Activated naive CD8-positive, alpha-beta T cell treated with anti-CD3 and anti-CD28 coated beads for 36 hours (primary cell): ENCODE data around the gene SIL1. TPM values are rescaled to one million over a fixed set of nuclear protein-coding genes. Genes with fewer than 3 reads are reported as not detected.
"Not testable (repeated sequence)": the region's sequence is repeated elsewhere in the genome, so short reads cannot be mapped to it uniquely, and the experiment has no call there.

Experiments used
- DNase-seq: peaks from one replicate; pipeline ENCODE4 v3.0.0; 2021
- H3K27ac Mint-ChIP-seq: one replicate; pipeline ENCODE4 v1.8.0; 2022; ENCODE audit warnings: mild to moderate bottlenecking, moderate library complexity, mixed read lengths
- H3K27me3 Mint-ChIP-seq: one replicate; pipeline ENCODE4 v1.8.0; 2022; ENCODE audit warnings: mild to moderate bottlenecking, mixed read lengths
- H3K36me3 Mint-ChIP-seq: one replicate; pipeline ENCODE4 v1.8.0; 2021; ENCODE audit warnings: mild to moderate bottlenecking, mixed read lengths
- H3K4me1 Mint-ChIP-seq: one replicate; pipeline ENCODE4 v1.8.0; 2021; ENCODE audit warnings: mixed read lengths
- H3K4me3 Mint-ChIP-seq: one replicate; pipeline ENCODE4 v1.8.0; 2022; ENCODE audit warnings: mild to moderate bottlenecking, moderate library complexity, mixed read lengths
- H3K9me3 Mint-ChIP-seq: one replicate; pipeline ENCODE4 v1.8.0; 2022; ENCODE audit warnings: mixed read lengths
- total RNA-seq, 2 experiments: library from RNA; stranded (reverse); gene quantifications; one replicate each; pipeline ENCODE4 v1.2.3, GENCODE V29; 2021

The SIL1 gene
- total RNA-seq, 2 experiments from 2014 or later, result 19.8 to 21.4 TPM

DNA sequence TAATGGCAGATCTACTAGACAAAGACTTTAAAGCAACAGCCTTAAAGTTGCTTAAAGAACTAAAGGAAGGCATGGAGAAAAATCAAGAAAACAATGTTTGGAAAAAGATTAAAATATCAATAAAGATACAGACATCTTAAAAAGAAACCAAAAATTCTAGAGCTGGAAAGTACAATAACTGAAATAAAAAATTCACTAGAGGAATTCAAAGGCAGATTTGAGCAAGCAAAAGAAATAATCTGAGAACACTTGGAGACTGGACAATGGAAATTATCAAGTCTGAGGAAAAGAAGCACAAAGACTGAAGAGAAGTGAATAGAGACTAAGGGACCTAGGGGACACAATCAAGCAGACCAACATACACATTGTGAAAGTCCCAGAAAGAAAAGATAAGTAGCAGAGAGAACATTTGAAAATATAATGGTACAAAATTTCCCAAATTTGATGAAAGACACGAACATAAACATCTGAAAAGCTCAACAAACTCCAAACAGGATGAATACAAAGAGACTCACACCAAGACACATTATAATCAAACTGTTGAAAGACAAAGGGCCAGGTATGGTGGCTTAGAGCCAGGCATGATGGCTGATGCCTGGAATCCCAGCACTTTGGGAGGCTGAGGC, 26.3 kb downstream of the SIL1 start:
- no peak overlapping the region for H3K4me3 Mint-ChIP-seq
- no peak overlapping the region for H3K27ac Mint-ChIP-seq
- peaks cover 4% of the 10 kb centered on the region for H3K4me1 Mint-ChIP-seq
- no peaks in the 10 kb centered on the region for H3K27me3 Mint-ChIP-seq
- peaks cover 8% of the 10 kb centered on the region for H3K9me3 Mint-ChIP-seq
- peaks cover 31% of the 10 kb centered on the region for H3K36me3 Mint-ChIP-seq
- DNase-seq, result no peak

DNA sequence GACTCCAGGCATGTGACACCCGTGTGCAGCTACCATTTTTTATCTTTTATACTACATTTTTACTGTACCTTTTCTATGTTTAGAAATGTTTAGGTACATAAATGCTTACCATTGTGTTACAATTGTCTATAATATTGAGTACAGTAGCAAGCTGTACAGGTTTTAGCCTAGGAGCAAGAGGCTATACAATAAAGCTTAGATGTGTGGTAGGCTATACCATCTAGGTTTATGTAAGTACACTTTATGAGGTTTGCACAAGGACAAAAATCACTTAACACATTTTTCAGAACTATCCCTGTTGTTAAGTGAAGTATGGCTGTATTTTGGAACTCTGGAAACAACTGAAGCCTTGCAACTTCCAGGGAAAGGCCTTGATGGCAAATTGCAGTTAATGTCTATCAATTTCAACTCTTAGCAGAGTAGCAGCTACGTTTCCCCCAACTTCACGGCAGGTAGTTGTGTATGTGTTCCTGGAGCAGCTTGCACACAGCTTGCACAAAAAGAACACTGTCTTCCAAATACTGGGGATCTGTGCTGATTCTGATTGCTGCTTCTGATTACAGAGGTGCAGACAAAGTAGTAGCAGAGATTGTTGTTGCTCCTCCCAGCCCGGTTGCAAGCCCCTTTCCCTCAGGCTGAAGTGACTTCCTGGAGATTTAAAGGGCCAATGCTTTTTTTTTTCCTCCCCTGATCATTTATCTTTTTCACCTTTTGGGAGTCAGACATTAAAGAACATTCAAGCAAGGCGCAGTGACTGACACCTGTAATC, 30.0 kb downstream of the SIL1 start:
- Mint-ChIP-seq H3K4me1 (peaks cover 4% of the 10 kb centered on the region), H3K9me3 (peaks cover 8% of the 10 kb centered on the region), H3K27ac (no peak overlapping the region), H3K27me3 (no peaks in the 10 kb centered on the region), H3K4me3 (no peak overlapping the region), H3K36me3 (peaks cover 18% of the 10 kb centered on the region)
- no peak for DNase-seq

DNA sequence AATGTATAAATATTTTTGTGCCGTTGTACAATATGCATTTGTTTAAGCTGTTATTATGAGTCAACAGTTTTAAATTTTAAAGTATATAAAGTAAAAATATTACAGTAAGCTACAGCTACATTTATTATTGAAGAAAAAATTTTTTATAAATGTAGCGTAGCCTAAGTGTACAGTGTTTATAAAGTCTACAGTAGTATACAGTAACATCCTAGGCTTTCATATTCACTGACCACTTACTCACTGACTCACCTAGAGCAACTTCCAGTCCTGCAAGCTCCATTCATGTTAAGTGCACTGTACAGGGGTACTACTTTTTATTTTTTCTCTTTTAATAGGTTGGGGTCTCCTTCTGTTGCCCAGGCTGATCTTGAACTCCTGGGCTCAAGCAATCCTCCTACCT, 30.6 kb downstream of the SIL1 start:
- no peak for DNase-seq
- peaks cover 13% of the 10 kb centered on the region for H3K36me3 Mint-ChIP-seq
- no peaks in the 10 kb centered on the region for H3K27me3 Mint-ChIP-seq
- no peak overlapping the region for H3K4me3 Mint-ChIP-seq
- no peak overlapping the region for H3K27ac Mint-ChIP-seq
- H3K4me1 Mint-ChIP-seq, result peaks cover 4% of the 10 kb centered on the region
- H3K9me3 Mint-ChIP-seq, result peaks cover 8% of the 10 kb centered on the region

DNA sequence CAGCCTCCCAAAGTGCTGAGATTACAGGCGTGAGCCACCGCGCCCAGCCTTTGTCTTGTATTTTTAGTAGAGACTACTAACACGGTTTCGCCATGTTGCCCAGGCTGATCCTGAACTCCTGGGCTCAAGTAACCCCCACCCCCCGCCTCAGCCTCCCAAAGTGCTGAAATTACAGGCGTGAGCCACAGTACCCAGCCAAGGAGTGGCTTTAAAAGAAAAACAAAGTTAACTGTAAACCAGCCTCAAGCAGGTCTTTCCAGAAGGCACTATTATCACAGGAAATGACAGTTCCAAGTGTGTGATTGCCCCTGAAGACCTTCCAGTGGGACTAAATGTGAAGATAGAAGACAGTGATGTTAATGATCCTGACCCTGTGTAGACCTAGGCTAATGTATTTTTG, 31.1 kb downstream of the SIL1 start:
- H3K36me3 Mint-ChIP-seq, result peaks cover 9% of the 10 kb centered on the region
- peaks cover 4% of the 10 kb centered on the region for H3K4me1 Mint-ChIP-seq
- no peak overlapping the region for H3K4me3 Mint-ChIP-seq
- peaks cover 5% of the 10 kb centered on the region for H3K9me3 Mint-ChIP-seq
- no peak overlapping the region for H3K27ac Mint-ChIP-seq
- DNase-seq, result no peak
- no peaks in the 10 kb centered on the region for H3K27me3 Mint-ChIP-seq

DNA sequence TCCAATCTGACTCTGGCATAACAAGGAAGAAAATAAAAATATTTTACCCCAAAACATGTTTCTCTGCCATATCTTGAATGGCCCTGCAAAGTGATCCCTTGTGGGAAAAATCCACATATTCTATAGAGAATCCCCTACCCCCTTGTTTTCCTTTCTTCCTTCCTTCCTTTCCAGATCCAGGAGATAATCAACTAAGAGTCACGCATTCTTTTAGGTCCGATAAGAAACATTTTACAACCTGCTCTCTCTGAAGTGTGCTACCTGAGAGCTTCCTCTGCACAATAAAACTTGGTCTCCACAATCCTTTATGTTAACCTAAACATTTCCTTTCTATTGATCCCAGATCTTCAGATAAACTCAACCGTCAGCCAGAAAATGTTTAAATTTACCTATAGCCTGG, 33.3 kb downstream of the SIL1 start:
- not testable (repeated sequence) for H3K27ac Mint-ChIP-seq, H3K36me3 Mint-ChIP-seq, DNase-seq, H3K27me3 Mint-ChIP-seq, H3K4me1 Mint-ChIP-seq, H3K9me3 Mint-ChIP-seq, H3K4me3 Mint-ChIP-seq

DNA sequence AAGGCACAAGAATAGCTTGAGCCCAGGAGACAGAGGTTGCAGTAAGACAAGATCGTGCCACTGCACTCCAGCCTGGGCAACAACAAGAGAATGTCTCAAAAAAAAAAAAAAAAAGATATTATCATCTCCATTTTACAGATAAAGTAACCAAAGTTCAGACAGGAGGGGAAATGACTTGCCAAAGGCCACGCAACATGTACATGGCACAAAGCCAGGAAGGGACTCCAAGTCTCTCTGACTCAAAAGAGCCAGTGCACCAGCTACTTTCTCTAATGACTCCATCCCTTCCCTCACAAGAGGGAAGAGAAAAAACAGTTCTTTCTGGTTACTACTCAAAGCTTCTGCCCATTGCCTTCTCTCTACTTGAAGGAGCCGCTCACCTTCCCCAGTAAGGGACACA, 34.1 kb downstream of the SIL1 start:
- H3K4me3 Mint-ChIP-seq, result no peak overlapping the region
- no peak for DNase-seq
- peaks cover 6% of the 10 kb centered on the region for H3K4me1 Mint-ChIP-seq
- no peak overlapping the region for H3K27ac Mint-ChIP-seq
- H3K36me3 Mint-ChIP-seq, result peaks cover 2% of the 10 kb centered on the region
- H3K9me3 Mint-ChIP-seq, result no peaks in the 10 kb centered on the region
- H3K27me3 Mint-ChIP-seq, result no peaks in the 10 kb centered on the region

DNA sequence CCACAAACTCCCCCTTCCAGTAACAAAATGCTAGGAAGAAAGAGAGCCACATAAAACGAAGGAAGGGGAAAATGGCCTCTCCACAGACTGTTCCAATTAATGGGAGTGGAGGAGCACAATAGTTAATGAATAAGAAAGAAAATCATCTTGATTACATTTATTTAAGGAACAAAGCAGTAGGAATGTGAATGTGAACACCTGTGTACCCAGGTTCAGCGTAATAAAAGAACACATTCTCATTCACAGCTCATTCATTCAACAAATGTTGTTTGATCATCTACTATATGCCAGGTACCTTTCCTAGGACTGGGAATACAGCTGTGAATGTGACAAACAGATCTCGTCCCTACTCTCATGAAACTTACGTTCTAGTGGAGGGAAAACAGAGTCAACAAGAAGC, 35.7 kb downstream of the SIL1 start:
- H3K27ac Mint-ChIP-seq, result no peak overlapping the region
- H3K36me3 Mint-ChIP-seq, result peaks cover 6% of the 10 kb centered on the region
- H3K27me3 Mint-ChIP-seq, result no peaks in the 10 kb centered on the region
- peaks cover 5% of the 10 kb centered on the region for H3K4me1 Mint-ChIP-seq
- no peaks in the 10 kb centered on the region for H3K9me3 Mint-ChIP-seq
- no peak overlapping the region for H3K4me3 Mint-ChIP-seq
- no peak for DNase-seq

DNA sequence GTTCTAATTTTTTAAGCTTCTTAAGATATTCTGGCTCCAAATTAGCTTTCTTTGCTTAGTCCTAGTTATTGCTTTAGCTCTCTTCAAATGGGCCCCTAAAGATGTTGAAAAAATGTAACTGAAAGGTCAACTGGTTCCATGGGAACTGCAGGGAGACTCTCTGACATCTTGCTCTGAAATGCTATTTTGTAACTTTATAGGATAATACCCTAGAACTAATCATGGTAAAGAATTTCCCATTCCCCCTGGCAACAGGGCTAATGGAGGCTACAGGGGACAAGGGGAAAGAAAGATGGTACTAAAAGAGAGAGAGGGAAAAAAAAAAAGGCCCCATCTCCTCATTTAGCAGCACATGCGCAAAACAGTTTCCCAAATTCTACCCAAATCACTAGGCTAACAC, 39.4 kb downstream of the SIL1 start:
- Mint-ChIP-seq H3K4me1 (peaks cover 5% of the 10 kb centered on the region), H3K36me3 (peaks cover 8% of the 10 kb centered on the region), H3K27ac (no peak overlapping the region), H3K4me3 (no peak overlapping the region), H3K27me3 (no peaks in the 10 kb centered on the region), H3K9me3 (no peaks in the 10 kb centered on the region)
- DNase-seq, result no peak

DNA sequence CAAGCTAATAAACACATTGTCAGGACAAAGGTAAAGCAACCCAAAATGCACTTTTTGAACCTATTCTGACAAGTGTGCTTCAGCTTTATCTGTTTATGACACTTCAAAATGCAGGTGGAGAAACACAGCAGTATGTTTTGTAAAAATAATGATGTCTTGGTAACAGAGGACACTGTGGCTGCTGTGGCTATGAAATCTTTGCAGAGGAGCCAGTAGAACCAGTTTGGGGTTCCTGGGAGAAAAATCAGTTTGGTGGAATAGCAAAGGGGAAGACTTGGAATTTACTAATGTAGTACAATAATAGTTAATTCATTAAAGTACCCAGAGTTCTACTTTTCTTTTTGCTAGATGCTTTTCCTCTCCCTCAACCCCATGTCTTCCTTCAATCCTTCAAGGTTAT, 40.6 kb downstream of the SIL1 start:
- H3K27me3 Mint-ChIP-seq, result no peaks in the 10 kb centered on the region
- H3K4me3 Mint-ChIP-seq, result no peak overlapping the region
- no peaks in the 10 kb centered on the region for H3K9me3 Mint-ChIP-seq
- H3K36me3 Mint-ChIP-seq, result peaks cover 8% of the 10 kb centered on the region
- DNase-seq, result no peak
- H3K27ac Mint-ChIP-seq, result no peak overlapping the region
- H3K4me1 Mint-ChIP-seq, result peaks cover 5% of the 10 kb centered on the region

DNA sequence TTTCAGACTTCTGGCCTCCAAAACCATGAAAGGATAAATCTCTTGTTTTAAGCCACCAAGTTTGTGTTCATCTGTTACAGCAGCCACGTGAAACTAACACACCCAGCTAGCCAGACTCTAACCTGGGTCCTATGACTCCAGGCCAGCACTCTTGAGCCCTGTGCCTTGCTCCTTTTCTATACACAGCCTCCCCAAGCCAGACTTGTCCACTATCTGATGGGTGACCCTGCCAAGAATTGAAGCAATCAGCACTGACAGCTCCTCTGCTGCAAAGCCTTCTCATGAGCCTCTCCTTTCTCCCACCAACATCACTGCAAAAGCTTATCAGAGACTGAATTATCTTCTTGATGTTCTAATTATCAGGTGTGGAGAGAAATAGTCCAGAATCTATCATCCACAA, 41.4 kb downstream of the SIL1 start:
- Mint-ChIP-seq H3K27me3 (no peaks in the 10 kb centered on the region), H3K4me3 (no peak overlapping the region), H3K36me3 (peaks cover 8% of the 10 kb centered on the region), H3K27ac (no peak overlapping the region), H3K4me1 (peaks cover 3% of the 10 kb centered on the region), H3K9me3 (no peaks in the 10 kb centered on the region)
- DNase-seq, result no peak

DNA sequence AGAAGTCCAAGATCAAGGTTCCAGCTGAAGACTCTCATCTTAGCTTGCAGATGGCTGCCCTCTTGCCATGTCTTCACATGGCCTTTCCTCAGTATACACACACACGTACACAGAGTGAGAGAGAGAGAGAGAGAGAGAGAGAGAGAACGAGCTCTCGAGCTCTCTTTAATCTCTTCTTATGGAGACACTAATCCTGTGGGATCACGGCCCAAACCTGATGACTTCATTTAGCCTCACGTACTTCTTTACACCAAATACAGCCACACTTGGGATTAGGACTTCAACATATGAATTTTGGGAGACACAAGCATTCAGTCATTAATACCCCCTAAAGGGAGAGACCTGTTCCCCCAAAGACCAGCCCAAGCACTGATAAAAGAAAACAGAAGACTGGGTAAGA, 42.8 kb downstream of the SIL1 start:
- Mint-ChIP-seq H3K4me3 (no peak overlapping the region), H3K36me3 (peaks cover 8% of the 10 kb centered on the region), H3K27ac (no peak overlapping the region), H3K9me3 (no peaks in the 10 kb centered on the region), H3K4me1 (peaks cover 3% of the 10 kb centered on the region), H3K27me3 (no peaks in the 10 kb centered on the region)
- DNase-seq, result no peak

DNA sequence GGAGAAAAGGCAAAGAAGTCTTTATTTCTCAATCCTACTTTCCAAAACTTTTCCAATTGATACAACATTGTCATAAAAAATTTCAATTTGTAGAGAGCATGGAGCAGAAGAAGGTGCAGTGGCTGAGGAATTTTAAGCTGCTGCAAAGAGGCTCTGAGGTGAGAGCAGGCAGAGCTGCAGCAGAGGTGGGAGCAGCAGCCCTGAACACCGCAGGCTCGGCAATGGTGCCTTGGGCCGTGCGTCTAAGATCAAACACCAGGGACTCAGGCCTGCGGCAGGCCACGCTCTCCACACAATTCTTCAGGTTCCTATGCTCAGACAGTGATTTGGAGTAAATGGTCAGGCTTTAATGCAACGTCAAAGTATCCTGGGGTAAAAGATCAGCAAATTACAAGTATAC, 46.3 kb downstream of the SIL1 start:
- Mint-ChIP-seq H3K27ac (no peak overlapping the region), H3K27me3 (no peaks in the 10 kb centered on the region), H3K9me3 (no peaks in the 10 kb centered on the region), H3K36me3 (peaks cover 2% of the 10 kb centered on the region), H3K4me1 (peaks cover 22% of the 10 kb centered on the region), H3K4me3 (no peak overlapping the region)
- no peak for DNase-seq

DNA sequence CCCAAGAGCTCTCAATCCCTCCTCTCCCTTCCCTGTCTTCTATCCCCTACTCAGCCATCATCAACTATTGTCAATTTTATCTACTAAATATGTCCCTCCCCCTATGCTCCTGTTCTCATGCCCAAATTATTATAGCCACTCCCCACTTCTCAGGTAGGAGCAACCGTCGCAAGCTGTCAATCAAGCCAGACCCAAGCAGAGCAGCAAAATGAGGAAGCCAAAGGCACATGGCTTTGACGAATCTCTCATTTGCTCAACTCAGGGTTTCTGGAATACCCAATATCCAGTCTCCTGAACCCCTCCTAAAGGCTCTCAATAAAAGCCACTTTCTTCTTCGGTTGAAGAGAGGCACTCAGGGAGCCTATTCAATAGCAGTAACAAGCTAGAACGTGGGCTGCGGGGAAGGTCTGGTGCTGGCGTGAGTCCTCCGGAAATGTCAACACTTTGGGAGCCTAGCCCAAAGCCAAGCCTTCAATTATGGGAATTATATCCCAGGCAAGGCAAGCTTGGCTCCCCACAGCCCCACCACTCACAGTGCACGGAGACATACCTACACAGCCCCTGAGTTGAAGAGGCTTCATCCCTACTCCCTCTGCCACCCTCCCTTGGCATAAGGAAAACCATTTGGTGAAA, 47.7 kb downstream of the SIL1 start:
- Mint-ChIP-seq H3K27me3 (no peaks in the 10 kb centered on the region), H3K9me3 (no peaks in the 10 kb centered on the region), H3K27ac (no peak overlapping the region), H3K4me3 (no peak overlapping the region), H3K4me1 (peaks cover 27% of the 10 kb centered on the region), H3K36me3 (peaks cover 2% of the 10 kb centered on the region)
- no peak for DNase-seq

DNA sequence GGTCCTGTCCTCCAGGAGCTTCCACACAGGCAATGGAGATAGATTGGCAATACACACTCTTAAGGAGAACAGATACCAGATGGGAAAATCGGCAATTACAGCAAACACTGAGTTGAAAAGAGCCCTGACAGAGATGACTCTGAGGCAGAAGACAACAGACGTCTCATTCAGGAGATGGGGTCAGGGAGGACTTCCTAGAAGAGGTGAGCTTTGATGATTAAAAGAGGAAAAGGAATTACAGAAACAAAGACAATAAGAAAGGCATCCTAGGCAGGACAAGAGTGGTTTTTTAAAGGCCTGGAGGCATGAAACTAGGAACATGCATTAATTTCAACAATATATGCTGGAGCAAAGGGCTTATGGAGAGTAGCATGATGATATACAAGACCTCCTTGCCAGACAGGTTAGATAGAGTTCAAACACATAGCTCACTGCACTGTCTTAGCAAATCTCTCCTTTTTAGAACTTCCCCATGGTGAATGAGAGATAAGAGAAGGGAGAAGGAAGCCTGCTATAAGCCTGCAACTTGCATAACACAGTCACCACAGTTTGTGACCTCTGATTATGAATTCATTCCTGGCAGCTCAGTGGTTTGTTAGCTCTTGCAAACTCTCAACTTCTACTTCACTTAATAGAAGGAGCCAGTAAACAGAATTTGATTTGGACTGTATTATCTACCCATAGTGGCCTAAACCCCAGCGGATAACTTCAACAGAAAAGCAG, 48.5 kb downstream of the SIL1 start:
- peaks cover 3% of the 10 kb centered on the region for H3K9me3 Mint-ChIP-seq

DNA sequence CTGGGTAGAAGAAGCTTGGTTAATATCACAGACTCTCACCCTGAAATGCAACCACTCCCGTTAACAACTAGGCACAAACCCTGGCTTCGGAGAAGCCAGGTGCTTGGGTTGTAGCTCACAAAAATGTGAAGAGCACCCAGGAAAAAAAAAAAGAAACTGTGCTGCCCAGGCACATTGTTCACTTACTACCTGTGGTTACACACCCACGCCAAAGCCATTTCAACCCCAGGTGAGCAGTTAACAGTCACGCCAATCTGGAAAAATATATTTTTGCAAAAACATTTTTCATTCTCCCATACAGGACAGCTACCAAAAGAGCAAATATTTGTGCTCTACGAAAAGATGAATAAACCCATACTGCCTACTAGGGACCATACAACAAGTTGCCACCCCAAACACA, 49.2 kb downstream of the SIL1 start:
- no peak for DNase-seq

More for the DNA sequence above, 48.5 kb downstream of the SIL1 start:
- no peak overlapping the region for H3K4me3 Mint-ChIP-seq
- H3K27me3 Mint-ChIP-seq, result no peaks in the 10 kb centered on the region
- no peak overlapping the region for H3K27ac Mint-ChIP-seq
- H3K4me1 Mint-ChIP-seq, result peaks cover 33% of the 10 kb centered on the region
- peaks cover 7% of the 10 kb centered on the region for H3K36me3 Mint-ChIP-seq
- no peak for DNase-seq

More for the DNA sequence above, 49.2 kb downstream of the SIL1 start:
- peaks cover 33% of the 10 kb centered on the region for H3K4me1 Mint-ChIP-seq
- H3K27me3 Mint-ChIP-seq, result no peaks in the 10 kb centered on the region
- H3K4me3 Mint-ChIP-seq, result no peak overlapping the region
- no peak overlapping the region for H3K27ac Mint-ChIP-seq
- H3K9me3 Mint-ChIP-seq, result peaks cover 3% of the 10 kb centered on the region
- H3K36me3 Mint-ChIP-seq, result peaks cover 10% of the 10 kb centered on the region
